HUES48 (cell line): ENCODE results near the gene PGAM2.

Source experiments
- H3K27ac ChIP-seq: one replicate; pipeline ENCODE4 v1.7.0; 2013; ENCODE audit warnings: low read depth, low read length, inconsistent platforms
- H3K27me3 ChIP-seq: 2 replicates; pipeline ENCODE4 v1.6.1; 2013; ENCODE audit warnings: mild to moderate bottlenecking, low read length; ENCODE audit not compliant: control insufficient read depth, insufficient read depth
- H3K36me3 ChIP-seq: 2 replicates; pipeline ENCODE4 v1.6.1; 2013; ENCODE audit warnings: low read length; ENCODE audit not compliant: control insufficient read depth, insufficient read depth
- H3K4me1 ChIP-seq: 2 replicates; pipeline ENCODE4 v1.6.1; 2013; ENCODE audit warnings: mild to moderate bottlenecking, low read length; ENCODE audit not compliant: control insufficient read depth, insufficient read depth
- H3K4me3 ChIP-seq: 2 replicates; pipeline ENCODE4 v1.5.1; 2013; ENCODE audit warnings: mild to moderate bottlenecking, low read depth, low read length
- H3K9ac ChIP-seq: 2 replicates; pipeline ENCODE4 v1.6.1; 2013; ENCODE audit warnings: mild to moderate bottlenecking, low read depth, low read length, moderate library complexity
- H3K9me3 ChIP-seq: 2 replicates; pipeline ENCODE4 v1.6.1; 2013; ENCODE audit warnings: low read length; ENCODE audit not compliant: control insufficient read depth, insufficient read depth

The PGAM2 gene

DNA sequence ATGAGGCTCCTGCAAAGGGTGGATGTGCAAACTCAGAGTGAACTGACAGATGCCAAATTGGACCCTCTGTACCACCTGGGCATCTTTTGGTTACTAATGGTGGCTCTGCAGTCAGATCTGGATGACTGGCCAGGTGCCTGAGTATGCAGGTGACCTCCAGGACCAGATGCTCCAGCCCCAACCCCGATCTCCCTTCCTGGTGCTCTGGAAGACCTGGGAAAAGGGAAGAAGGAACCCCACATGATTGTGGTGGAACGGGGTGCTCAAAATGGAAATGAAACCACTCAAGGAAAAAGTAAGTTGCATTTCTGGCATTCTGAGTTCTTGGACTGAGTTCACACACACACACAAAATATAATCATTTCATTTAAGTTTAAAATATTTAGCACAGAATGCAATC is 29.0 kb upstream of the PGAM2 start:
- H3K9me3 ChIP-seq = no peaks in the 10 kb centered on the region
- H3K4me3 ChIP-seq = no peak overlapping the region
- no peaks in the 10 kb centered on the region for H3K27me3 ChIP-seq
- H3K4me1 ChIP-seq = no peaks in the 10 kb centered on the region
- no peaks in the 10 kb centered on the region for H3K36me3 ChIP-seq
- H3K27ac ChIP-seq = no peak overlapping the region
- H3K9ac ChIP-seq = no peak overlapping the region

DNA sequence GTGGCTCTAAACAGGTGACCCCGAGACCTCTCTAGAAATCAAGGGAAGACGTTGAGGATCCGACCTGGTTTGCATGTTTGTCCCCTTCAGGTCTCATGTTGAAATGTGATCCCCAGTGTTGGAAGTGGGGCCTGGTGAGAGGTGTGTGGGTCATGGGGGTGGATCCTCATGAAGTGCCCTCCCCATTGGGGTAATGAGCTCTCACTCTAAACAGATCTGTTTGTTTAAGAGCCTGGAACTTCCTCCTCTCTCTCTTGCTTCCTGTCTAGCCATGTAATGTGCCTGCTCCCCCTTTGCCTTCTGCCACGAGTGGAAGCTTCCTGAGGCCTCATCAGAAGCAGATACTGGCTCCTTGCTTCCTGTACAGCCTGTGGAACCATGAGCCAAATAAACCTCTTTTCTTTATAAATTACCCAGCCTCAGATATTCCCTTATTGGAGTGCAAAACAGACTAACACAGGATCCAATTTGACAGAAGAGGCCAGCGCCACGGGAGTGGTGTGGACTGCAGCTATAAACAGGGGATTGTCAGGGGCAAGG is 27.8 kb upstream of the PGAM2 start:
- no peak overlapping the region for H3K27ac ChIP-seq
- no peaks in the 10 kb centered on the region for H3K4me1 ChIP-seq
- H3K4me3 ChIP-seq = no peak overlapping the region

DNA sequence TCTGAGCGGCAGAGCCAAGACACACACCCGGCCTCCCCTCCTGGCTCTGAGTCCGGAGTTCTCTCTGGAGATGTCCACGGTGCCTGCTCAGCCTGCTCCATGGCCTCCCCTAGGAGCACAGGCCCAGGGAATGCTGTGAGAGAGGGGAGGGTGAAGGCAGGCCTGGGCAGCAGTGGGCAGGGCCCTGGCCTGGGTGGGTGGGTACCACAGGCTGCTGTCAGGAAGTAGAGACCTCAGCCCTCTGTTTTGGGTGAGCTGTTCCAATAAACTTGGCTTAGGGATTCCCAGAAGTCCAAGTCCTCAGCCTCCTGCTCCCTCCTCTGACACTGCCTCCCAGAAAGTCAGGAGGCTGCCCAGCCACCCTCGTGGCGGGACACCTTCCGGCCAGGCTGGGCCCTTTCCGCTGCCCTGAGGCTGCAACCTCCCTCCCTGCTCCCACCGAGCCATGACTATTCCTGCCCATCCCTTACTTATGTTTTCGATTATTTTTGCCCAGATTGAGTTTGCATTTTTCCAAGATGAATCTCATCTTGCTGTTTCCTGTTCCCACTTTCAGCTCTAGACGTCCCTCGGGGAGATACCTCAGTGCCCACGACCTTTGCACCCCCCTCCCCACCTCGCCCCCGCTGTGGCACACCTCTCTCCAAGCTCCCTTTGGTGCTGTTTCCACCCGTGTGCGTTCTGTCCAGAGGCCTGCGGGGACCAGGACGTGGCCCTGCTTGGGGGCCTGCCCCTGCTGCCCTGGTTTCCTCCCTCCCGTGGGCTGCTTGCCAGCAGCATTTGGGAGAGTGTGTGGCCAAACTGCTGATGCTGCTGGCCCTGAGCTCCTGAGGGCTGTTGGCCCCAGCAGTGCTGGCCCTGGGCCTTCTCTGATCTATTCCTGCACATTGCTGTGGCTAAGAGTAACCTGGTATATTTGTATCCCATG is 22.8 kb upstream of the PGAM2 start:
- H3K9me3 ChIP-seq = no peaks in the 10 kb centered on the region
- H3K36me3 ChIP-seq = no peaks in the 10 kb centered on the region
- H3K4me3 ChIP-seq = no peak overlapping the region
- 0 out of 2 replicates have a peak, but pooled peaks cover under 1% of the 10 kb centered on the region for H3K4me1 ChIP-seq
- peaks cover 3% of the 10 kb centered on the region for H3K27me3 ChIP-seq
- no peak overlapping the region for H3K27ac ChIP-seq
- no peak overlapping the region for H3K9ac ChIP-seq

More for the DNA sequence above, 27.8 kb upstream of the PGAM2 start:
- no peaks in the 10 kb centered on the region for H3K9me3 ChIP-seq
- no peak overlapping the region for H3K9ac ChIP-seq
- H3K27me3 ChIP-seq = no peaks in the 10 kb centered on the region
- no peaks in the 10 kb centered on the region for H3K36me3 ChIP-seq

DNA sequence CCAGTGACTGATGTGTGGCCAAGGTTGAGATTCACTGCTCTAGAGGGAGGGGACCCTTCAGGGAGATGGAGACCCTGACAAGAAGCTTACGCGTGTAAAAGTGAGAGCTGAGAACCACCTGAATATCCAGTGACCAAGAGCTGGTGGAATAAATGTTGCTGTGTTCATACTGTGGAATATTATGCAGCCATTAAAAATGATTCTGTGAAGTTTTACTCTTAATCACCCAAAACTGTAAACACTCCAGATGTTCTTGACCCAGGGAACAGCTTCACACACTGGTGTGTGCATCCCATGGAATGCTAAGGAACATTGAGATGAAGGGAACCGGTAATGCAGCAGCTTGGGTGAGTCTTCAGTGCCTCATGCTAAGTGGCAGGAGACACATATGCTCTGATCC is 21.3 kb upstream of the PGAM2 start:
- peaks cover 5% of the 10 kb centered on the region for H3K27me3 ChIP-seq

DNA sequence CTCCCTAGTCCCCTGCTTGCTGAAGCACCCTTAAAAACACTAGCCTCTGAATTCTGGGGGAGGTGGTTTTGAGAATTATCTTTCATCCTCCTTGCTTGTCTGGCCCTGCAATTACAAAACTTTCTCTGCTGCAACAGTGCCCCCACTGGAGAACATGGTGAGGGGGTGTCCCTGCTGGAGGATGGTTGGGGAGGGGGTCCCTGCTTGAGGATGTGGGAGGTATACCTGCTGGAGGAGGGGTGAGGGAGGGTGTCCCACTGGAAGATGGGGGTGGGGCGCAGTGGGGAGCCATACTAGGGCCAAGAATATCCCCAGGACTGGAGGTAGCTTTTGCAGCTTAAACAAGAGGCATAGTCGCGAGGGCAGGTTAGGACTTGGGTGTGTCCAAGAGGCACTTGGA is 20.2 kb upstream of the PGAM2 start:
- H3K9ac ChIP-seq = no peak overlapping the region
- peaks cover 5% of the 10 kb centered on the region for H3K27me3 ChIP-seq
- 0 out of 2 replicates have a peak, but pooled peaks cover 4% of the 10 kb centered on the region for H3K4me1 ChIP-seq
- no peaks in the 10 kb centered on the region for H3K9me3 ChIP-seq
- H3K4me3 ChIP-seq = no peak overlapping the region
- H3K36me3 ChIP-seq = peaks cover 5% of the 10 kb centered on the region; the same call in 1 of the 2 replicates
- H3K27ac ChIP-seq = no peak overlapping the region

More for the DNA sequence above, 21.3 kb upstream of the PGAM2 start:
- no peaks in the 10 kb centered on the region for H3K36me3 ChIP-seq
- H3K27ac ChIP-seq = no peak overlapping the region
- no peaks in the 10 kb centered on the region for H3K9me3 ChIP-seq
- H3K4me1 ChIP-seq = 0 out of 2 replicates have a peak, but pooled peaks cover 4% of the 10 kb centered on the region
- no peak overlapping the region for H3K4me3 ChIP-seq
- no peak overlapping the region for H3K9ac ChIP-seq

DNA sequence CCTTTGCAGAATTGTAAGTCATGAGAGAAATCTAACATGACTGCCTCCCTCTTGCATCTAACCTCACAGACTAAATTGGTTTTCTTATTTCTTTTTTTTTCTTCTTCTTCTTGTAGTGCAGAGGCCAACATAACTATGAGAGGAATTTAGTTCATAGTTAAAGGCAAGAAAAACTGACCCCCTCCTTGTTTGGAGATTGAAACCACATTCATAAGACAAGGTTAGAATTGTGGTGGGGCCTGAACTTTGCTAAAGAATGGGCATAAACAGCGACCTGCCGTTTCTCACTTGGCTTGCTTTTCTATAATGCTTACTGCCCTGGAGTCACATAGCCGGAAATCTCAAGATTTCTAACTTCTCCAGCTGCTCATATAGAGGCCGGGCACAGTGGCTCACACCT is 19.3 kb upstream of the PGAM2 start:
- Histone ChIP-seq H3K27ac (no peak overlapping the region), H3K36me3 (peaks cover 14% of the 10 kb centered on the region), H3K4me1 (0 out of 2 replicates have a peak, but pooled peaks cover 4% of the 10 kb centered on the region), H3K9ac (no peak overlapping the region), H3K27me3 (peaks cover 5% of the 10 kb centered on the region), H3K9me3 (no peaks in the 10 kb centered on the region), H3K4me3 (no peak overlapping the region)

DNA sequence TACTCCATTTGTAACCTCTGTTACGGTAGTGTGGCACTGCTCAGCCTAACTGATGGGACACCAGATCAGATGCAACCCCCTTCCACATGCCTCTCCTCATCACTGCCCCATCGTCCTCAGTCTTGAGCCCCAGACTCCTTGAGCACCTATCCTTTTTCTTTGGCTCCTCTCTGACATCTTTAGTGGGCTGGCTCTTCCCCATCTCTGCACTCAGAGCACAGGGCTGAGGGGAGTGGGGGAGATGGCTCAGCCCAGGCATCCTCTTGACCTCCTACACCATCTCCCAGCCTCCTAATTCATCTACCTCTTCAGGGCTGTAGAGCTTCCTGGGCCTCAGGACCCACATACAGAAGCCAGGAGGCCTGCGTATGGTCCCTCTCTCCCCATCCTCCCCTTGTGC is 18.4 kb upstream of the PGAM2 start:
- peaks cover 5% of the 10 kb centered on the region for H3K27me3 ChIP-seq
- no peaks in the 10 kb centered on the region for H3K9me3 ChIP-seq
- H3K27ac ChIP-seq = no peak overlapping the region
- H3K4me1 ChIP-seq = 0 out of 2 replicates have a peak, but pooled peaks cover 4% of the 10 kb centered on the region
- H3K4me3 ChIP-seq = no peak overlapping the region
- H3K9ac ChIP-seq = no peak overlapping the region
- peaks cover 22% of the 10 kb centered on the region for H3K36me3 ChIP-seq

DNA sequence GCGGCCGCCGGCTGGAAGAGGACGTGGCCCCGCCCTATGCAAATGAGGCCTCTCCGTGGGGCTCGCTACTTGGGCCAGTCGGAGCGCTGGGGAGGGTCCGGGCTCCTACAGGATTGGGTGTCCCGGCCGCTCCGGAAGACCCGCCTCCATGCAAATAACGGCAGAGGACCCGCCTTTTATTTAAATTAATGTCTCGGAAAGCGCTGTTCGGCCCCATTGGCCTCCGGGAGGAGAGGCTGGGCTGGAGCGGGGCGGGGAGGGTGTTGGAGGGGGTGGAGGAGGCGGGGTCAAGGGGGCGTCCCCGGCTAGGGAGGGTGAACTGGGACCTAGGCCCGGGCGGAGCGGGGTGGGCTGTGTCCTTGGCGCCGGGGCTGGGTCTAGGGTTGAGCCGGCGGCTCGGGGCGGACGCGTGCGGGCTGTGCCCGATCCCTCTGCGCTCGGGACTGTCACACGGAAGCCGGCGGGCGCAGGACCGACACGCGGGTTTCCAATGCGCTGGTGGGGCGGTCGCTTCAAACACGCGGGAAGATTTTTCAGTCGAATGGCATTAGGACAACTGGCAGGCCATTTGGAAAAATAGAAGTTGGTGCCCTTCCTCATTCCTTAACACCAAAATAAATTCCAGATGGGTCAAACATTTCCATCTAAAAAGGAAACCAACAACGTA is 17.3 kb upstream of the PGAM2 start:
- Histone ChIP-seq H3K4me3 (peak overlapping the region; percentile 71), H3K9ac (peak overlapping the region; percentile 34; the same call in 1 of the 2 replicates), H3K27ac (no peak overlapping the region), H3K27me3 (peaks cover 5% of the 10 kb centered on the region), H3K4me1 (0 out of 2 replicates have a peak, but pooled peaks cover 4% of the 10 kb centered on the region), H3K9me3 (no peaks in the 10 kb centered on the region), H3K36me3 (peaks cover 33% of the 10 kb centered on the region)

DNA sequence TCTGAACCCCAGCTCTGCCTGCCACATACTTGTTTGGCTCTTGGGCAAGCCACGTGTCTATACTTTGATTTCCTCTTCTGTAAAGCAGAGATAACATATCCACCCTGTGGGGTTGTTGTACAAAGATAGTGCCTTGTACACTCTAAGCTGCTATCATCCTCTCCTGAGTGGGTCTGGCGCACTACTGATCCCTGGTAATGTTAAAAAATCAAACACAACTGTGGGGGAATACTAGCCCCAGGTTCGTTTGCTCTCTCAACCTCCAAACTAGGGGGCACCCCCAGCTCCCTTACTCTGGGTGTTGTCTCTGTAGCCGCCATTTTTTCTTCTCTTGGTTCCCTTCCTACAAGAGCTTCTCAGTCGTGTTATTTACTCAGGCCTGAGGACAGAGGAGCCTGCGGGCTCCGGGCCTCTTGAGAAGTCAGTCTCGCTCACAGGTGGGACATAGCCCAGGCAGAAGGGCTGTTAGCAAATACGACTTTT is 15.9 kb upstream of the PGAM2 start:
- Histone ChIP-seq H3K4me3 (peak overlapping the region; percentile 77; the same call in 1 of the 2 replicates), H3K9ac (no peak overlapping the region)

DNA sequence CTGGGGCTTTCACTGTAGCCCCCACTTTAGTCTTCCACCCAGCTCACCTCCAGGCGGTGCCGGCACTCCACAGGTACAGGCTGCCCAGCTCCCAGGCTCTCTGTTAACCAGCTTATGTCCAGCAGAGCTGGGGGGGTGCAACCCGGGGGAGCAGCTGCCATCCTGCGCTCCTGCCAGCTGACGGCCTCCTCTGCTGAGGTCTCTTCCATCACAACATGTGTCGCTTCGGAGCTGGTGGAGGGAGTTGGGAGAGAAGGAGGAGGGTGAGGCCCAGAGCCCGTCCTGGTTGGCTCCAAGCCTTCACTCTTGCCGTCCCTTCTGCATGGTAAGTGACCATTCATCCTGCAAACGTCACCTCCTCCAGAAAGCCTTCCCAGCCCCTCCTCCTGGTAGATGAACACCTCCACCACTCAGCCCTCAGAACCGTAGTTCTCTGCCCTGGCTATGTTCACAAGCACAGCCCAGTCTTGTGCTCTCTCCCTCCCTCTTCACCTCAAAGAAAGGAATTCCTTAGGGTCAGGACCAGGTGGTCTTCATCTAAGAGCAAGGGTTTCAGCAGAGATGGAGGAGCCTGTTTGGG is 15.4 kb upstream of the PGAM2 start:
- H3K36me3 ChIP-seq = peaks cover 52% of the 10 kb centered on the region
- H3K9me3 ChIP-seq = no peaks in the 10 kb centered on the region
- peaks cover 5% of the 10 kb centered on the region for H3K27me3 ChIP-seq
- peak overlapping the region; percentile 77; the same call in 1 of the 2 replicates for H3K4me3 ChIP-seq
- 0 out of 2 replicates have a peak, but pooled peaks cover 4% of the 10 kb centered on the region for H3K4me1 ChIP-seq
- no peak overlapping the region for H3K27ac ChIP-seq
- H3K9ac ChIP-seq = no peak overlapping the region

More for the DNA sequence above, 15.9 kb upstream of the PGAM2 start:
- peaks cover 47% of the 10 kb centered on the region for H3K36me3 ChIP-seq
- H3K27ac ChIP-seq = no peak overlapping the region
- H3K4me1 ChIP-seq = 0 out of 2 replicates have a peak, but pooled peaks cover 4% of the 10 kb centered on the region
- H3K9me3 ChIP-seq = no peaks in the 10 kb centered on the region
- H3K27me3 ChIP-seq = peaks cover 5% of the 10 kb centered on the region
